Measurements from ENCODE around the gene UVRAG.
"Not testable (repeated sequence)": the region's sequence is repeated elsewhere in the genome, so short reads cannot be mapped to it uniquely, and the experiment has no call there.

- TF ChIP-seq CTCF (IDR thresholded peaks at IDR 0.05 in 4 of 5, conservative IDR thresholded peaks at IDR 0.05 in 1 of 5); POLR2A (IDR thresholded peaks at IDR 0.05): not testable (repeated sequence)
These were observed 245.5 kb downstream of the UVRAG start for GRCh38 chr11:76060475-76061036.

All from gastrocnemius medialis (tissue), 4 donors.